ENCODE data around the gene BDP1.

- TF ChIP-seq, protein P1, sequence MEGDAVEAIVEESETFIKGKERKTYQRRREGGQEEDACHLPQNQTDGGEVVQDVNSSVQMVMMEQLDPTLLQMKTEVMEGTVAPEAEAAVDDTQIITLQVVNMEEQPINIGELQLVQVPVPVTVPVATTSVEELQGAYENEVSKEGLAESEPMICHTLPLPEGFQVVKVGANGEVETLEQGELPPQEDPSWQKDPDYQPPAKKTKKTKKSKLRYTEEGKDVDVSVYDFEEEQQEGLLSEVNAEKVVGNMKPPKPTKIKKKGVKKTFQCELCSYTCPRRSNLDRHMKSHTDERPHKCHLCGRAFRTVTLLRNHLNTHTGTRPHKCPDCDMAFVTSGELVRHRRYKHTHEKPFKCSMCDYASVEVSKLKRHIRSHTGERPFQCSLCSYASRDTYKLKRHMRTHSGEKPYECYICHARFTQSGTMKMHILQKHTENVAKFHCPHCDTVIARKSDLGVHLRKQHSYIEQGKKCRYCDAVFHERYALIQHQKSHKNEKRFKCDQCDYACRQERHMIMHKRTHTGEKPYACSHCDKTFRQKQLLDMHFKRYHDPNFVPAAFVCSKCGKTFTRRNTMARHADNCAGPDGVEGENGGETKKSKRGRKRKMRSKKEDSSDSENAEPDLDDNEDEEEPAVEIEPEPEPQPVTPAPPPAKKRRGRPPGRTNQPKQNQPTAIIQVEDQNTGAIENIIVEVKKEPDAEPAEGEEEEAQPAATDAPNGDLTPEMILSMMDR (IDR thresholded peaks at IDR 0.05): no peak
- no peak for TF ChIP-seq POLR2AphosphoS5 (IDR thresholded peaks at IDR 0.05)
Measured at GRCh38 chr5:71587766-71588532, 132.5 kb downstream of the BDP1 start.

All from upper lobe of left lung (tissue), 4 donors.